ENCODE results near the gene CCSER1.

- no peak for TF ChIP-seq USF2 (IDR thresholded peaks at IDR 0.05; ENCODE audit: low read length)
- TF ChIP-seq POLR2AphosphoS5 (IDR thresholded peaks at IDR 0.05; ENCODE audit: low read depth, low read length), result no peak
Observed at GRCh38 chr4:91015861-91016260, 888.7 kb downstream of the CCSER1 start.
